IMR-90 (cell line): Measurements from ENCODE around the gene MAPKAP1. TPM values are rescaled to one million over a fixed set of nuclear protein-coding genes. Genes with fewer than 3 reads are reported as not detected.

Source experiments
- ATAC-seq: fragments of 200-7000 bp; cut with Tn5 transposase; 2 replicates; pipeline ENCODE4 v1.9.1; 2020; ENCODE audit warnings: low read depth, mild to moderate bottlenecking, moderate library complexity
- BruUV-seq: library from RNA; stranded (reverse); fragments of 400-500 nt; replicated peaks from 2 replicates; lab custom pipeline; 2021; lab: Mats Ljungman, UMichigan
- CTCF ChIA-PET: fragments of 300-600 bp; formaldehyde crosslinking; extraction: SDS; loops from one replicate; lab custom pipeline; 2021; ENCODE audit warnings: antibody characterized with exemption; lab: Yijun Ruan, JAX
- POLR2A ChIA-PET: fragments of 300-600 bp; sonication (Branson Sonifier 250); formaldehyde crosslinking; loops from one replicate; lab custom pipeline; 2022; ENCODE audit warnings: antibody characterized with exemption; ENCODE audit not compliant: unreplicated experiment; lab: Charles Lee
- DNase-seq: peaks from one replicate; pipeline ENCODE4 v3.0.0; 2013
- H2AFZ ChIP-seq: replicated peaks from 2 replicates; pipeline ENCODE3; 2013; ENCODE audit warnings: low read length, mild to moderate bottlenecking; ENCODE audit not compliant: poor library complexity
- H2AK5ac ChIP-seq: 2 replicates; pipeline ENCODE4 v1.6.1; 2013; ENCODE audit warnings: low read depth, low read length, inconsistent platforms
- H2AK9ac ChIP-seq: replicated peaks from 2 replicates; pipeline ENCODE3; 2013; ENCODE audit warnings: mild to moderate bottlenecking, low read depth, low read length, moderate library complexity; ENCODE audit not compliant: poor library complexity
- H2BK120ac ChIP-seq: 2 replicates; pipeline ENCODE4 v1.6.1; 2013; ENCODE audit warnings: low read depth, low read length, inconsistent platforms
- H2BK15ac ChIP-seq: 3 replicates; pipeline ENCODE4 v1.6.1; 2013; ENCODE audit warnings: low read depth, low read length, inconsistent platforms
- H2BK20ac ChIP-seq: 2 replicates; pipeline ENCODE4 v1.6.1; 2013; ENCODE audit warnings: low read depth, mild to moderate bottlenecking, inconsistent platforms, low read length, moderate library complexity
- H2BK5ac ChIP-seq: 2 replicates; pipeline ENCODE4 v1.6.1; 2013; ENCODE audit warnings: mild to moderate bottlenecking, low read depth, low read length, inconsistent platforms; ENCODE audit not compliant: poor library complexity, severe bottlenecking
- H3K14ac ChIP-seq: replicated peaks from 2 replicates; pipeline ENCODE4 v1.6.1; 2013; ENCODE audit warnings: low read depth, low read length, inconsistent platforms
- H3K18ac ChIP-seq: 2 replicates; pipeline ENCODE4 v1.6.1; 2013; ENCODE audit warnings: low read depth, low read length, control low read depth
- H3K23ac ChIP-seq: 2 replicates; pipeline ENCODE4 v1.6.1; 2013; ENCODE audit warnings: low read depth, low read length, inconsistent platforms
- H3K27ac ChIP-seq: 2 replicates; pipeline ENCODE4 v1.5.1; 2013; ENCODE audit warnings: mild to moderate bottlenecking, control low read depth, low read length; ENCODE audit not compliant: insufficient read depth
- H3K27me3 ChIP-seq: 2 replicates; pipeline ENCODE4 v1.6.1; 2013; ENCODE audit warnings: low read length; ENCODE audit not compliant: control insufficient read depth, insufficient read depth
- H3K36me3 ChIP-seq: 2 replicates; pipeline ENCODE4 v1.6.1; 2013; ENCODE audit warnings: low read length, mixed read lengths; ENCODE audit not compliant: control insufficient read depth, insufficient read depth
- H3K4ac ChIP-seq: 2 replicates; pipeline ENCODE4 v1.6.1; 2013; ENCODE audit warnings: low read depth, low read length, inconsistent platforms
- H3K4me1 ChIP-seq: 2 replicates; pipeline ENCODE4 v1.6.1; 2013; ENCODE audit warnings: low read length, mixed read lengths; ENCODE audit not compliant: control insufficient read depth, insufficient read depth
- H3K4me2 ChIP-seq: 2 replicates; pipeline ENCODE4 v1.6.1; 2013; ENCODE audit warnings: low read depth, mild to moderate bottlenecking, control low read depth, low read length, moderate library complexity
- H3K4me3 ChIP-seq: 2 replicates; pipeline ENCODE4 v1.5.1; 2013; ENCODE audit warnings: low read depth, mild to moderate bottlenecking, control low read depth, low read length, moderate library complexity; ENCODE audit not compliant: insufficient read depth
- H3K56ac ChIP-seq: 2 replicates; pipeline ENCODE4 v1.6.1; 2013; ENCODE audit warnings: low read length, inconsistent platforms; ENCODE audit not compliant: insufficient read depth; ENCODE audit errors: extremely low read depth
- H3K79me1 ChIP-seq, 2 experiments: 2 replicates each; pipeline ENCODE4 v1.6.1; 2013; ENCODE audit warnings: low read length in 2 of 2, inconsistent platforms in 1 of 2, low read depth in 1 of 2
- H3K9ac ChIP-seq: 2 replicates; pipeline ENCODE4 v1.6.1; 2013; ENCODE audit warnings: low read depth, low read length, control low read depth
- H3K9me1 ChIP-seq: 2 replicates; pipeline ENCODE4 v1.6.1; 2013; ENCODE audit warnings: low read length, inconsistent platforms; ENCODE audit not compliant: insufficient read depth
- H3K9me3 ChIP-seq: 2 replicates; pipeline ENCODE4 v1.6.1; 2013; ENCODE audit warnings: low read length; ENCODE audit not compliant: control insufficient read depth, insufficient read depth
- H4K20me1 ChIP-seq: 2 replicates; pipeline ENCODE4 v1.6.1; 2013; ENCODE audit warnings: low read length, inconsistent platforms; ENCODE audit not compliant: insufficient read depth
- H4K5ac ChIP-seq: 2 replicates; pipeline ENCODE4 v1.6.1; 2013; ENCODE audit warnings: mild to moderate bottlenecking, low read depth, low read length, control low read depth
- H4K8ac ChIP-seq, 2 experiments: 2 replicates each; pipeline ENCODE4 v1.6.1; 2013; ENCODE audit warnings: low read depth in 2 of 2, low read length in 2 of 2, control low read depth in 1 of 2, inconsistent platforms in 1 of 2
- H4K91ac ChIP-seq: 2 replicates; pipeline ENCODE4 v1.6.1; 2013; ENCODE audit warnings: low read depth, low read length, inconsistent platforms; ENCODE audit not compliant: insufficient read depth
- MAZ ChIP-seq: IDR thresholded peaks from 2 replicates; pipeline ENCODE4 v1.6.1; 2012; ENCODE audit warnings: low read depth, mild to moderate bottlenecking, low read length, improper control_type of control experiment, moderate library complexity, borderline replicate concordance
- POLR2A ChIP-seq: IDR thresholded peaks from 2 replicates; pipeline ENCODE4 v1.6.1; 2012; ENCODE audit warnings: mild to moderate bottlenecking, low read depth, low read length
- RCOR1 ChIP-seq: IDR thresholded peaks from 2 replicates; pipeline ENCODE4 v1.6.1; 2012; ENCODE audit warnings: mild to moderate bottlenecking, low read length, improper control_type of control experiment; ENCODE audit not compliant: insufficient replicate concordance
- WGBS, 2 experiments: methylation state at CpG; one replicate each; pipeline versions ENCODE4 v1.1.5 to v1.1.7; 2013; ENCODE audit warnings: missing lambda C conversion rate in 2 of 2; ENCODE audit not compliant: insufficient read length in 1 of 2; ENCODE audit errors: extremely low coverage in 2 of 2; 5-methylcytosine and 5-hydroxymethylcytosine counted together
- dilution Hi-C: fragments of 300-500 bp; cut with HindIII; formaldehyde crosslinking; loops from one replicate; pipeline ENCODE4 v1.14.3; 2018; ENCODE audit warnings: low sequenced_read_pairs; ENCODE audit not compliant: unreplicated experiment
- in situ Hi-C: fragments of 300-500 bp; cut with MboI; formaldehyde crosslinking; loops from 3 replicates; pipeline ENCODE4 v1.14.3; 2019; ENCODE audit warnings: low sequenced_read_pairs, inconsistent platforms, mixed read lengths
- intact Hi-C: fragments of 100-400 bp; cut with micrococcal nuclease; formaldehyde crosslinking; loops from 2 replicates; pipeline ENCODE4 v1.10.0; 2022
- polyA plus RNA-seq, 3 experiments: library from polyadenylated mRNA; depleted of rRNA; stranded (reverse); fragments of >200 nt; gene quantifications; 2 replicates each; pipeline ENCODE4 v1.2.3, GENCODE V29; 2012; ENCODE audit warnings: low replicate concordance in 1 of 3
- total RNA-seq: library from RNA; depleted of rRNA; stranded (reverse); fragments of >200 nt; gene quantifications from 2 replicates; pipeline ENCODE4 v1.2.3, GENCODE V29; 2012

Gene MAPKAP1
- total and polyA plus RNA-seq, 2 of the 4 experiments (the other 2 are of a cell fraction) = 87.2 to 158 TPM

GRCh38 chr9:125745018-125745417 is 38.0 kb upstream of the MAPKAP1 start:
- WGBS, 2 experiments = no CpG with 5 or more reads among the region's 1 CpG
- ATAC-seq (no peak), DNase-seq (no peak)
- no peak overlapping the region for H3K9ac ChIP-seq
- intact Hi-C loops = loop anchor here (5.0 to 10.0 kb wide), 4 partner anchors 142 to 750 kb away; no protein-coding TSS in a partner anchor
- H2AK9ac ChIP-seq = no peak overlapping the region
- POLR2A ChIA-PET = no interaction called here
- CTCF ChIA-PET = interaction anchor here (0.8 kb wide), 2 partner anchors 11 to 1139 kb away, joined by 3 read pairs; no protein-coding TSS in a partner anchor
- peak overlapping the region in 1 of 2 experiments; percentile 22; a peak in 1 of 4 replicates for H4K8ac ChIP-seq
- in situ Hi-C loops = no loop called here
- no peak overlapping the region for H3K18ac ChIP-seq
- H2BK120ac ChIP-seq = peak overlapping the region; percentile 39
- H2AK5ac ChIP-seq = 0 out of 2 replicates have a peak overlapping the region, but pooled peaks have one; percentile 18
- peak overlapping the region; percentile 48 for H3K14ac ChIP-seq
- peaks cover 7 to 28% of the 10 kb centered on the region in 2 experiments; a peak in 2 of 4 replicates for H3K79me1 ChIP-seq
- no peak overlapping the region for H2AFZ ChIP-seq
- TF ChIP-seq RCOR1 (no peak), POLR2A (no peak), MAZ (no peak)
- H3K4me2 ChIP-seq = peak overlapping the region; percentile 23; the same call in 1 of the 2 replicates
- H3K4me3 ChIP-seq = no peak overlapping the region
- H3K27ac ChIP-seq = no peak overlapping the region
- H3K56ac ChIP-seq = 0 out of 2 replicates have a peak overlapping the region, but pooled peaks have one; percentile 23
- no peak overlapping the region for H4K5ac ChIP-seq
- peak overlapping the region; percentile 98; the same call in 1 of the 3 replicates for H2BK15ac ChIP-seq
- H3K4ac ChIP-seq = peak overlapping the region; percentile 31; the same call in 1 of the 2 replicates
- H3K9me1 ChIP-seq = peaks cover 4% of the 10 kb centered on the region
- H3K4me1 ChIP-seq = peaks cover 6% of the 10 kb centered on the region
- no peaks in the 10 kb centered on the region for H3K27me3 ChIP-seq
- BruUV-seq = no TSS peak
- no peaks in the 10 kb centered on the region for H3K36me3 ChIP-seq
- dilution Hi-C loops = no loop called here
- H3K23ac ChIP-seq = peak overlapping the region; percentile 74
- H2BK20ac ChIP-seq = peak overlapping the region; percentile 77; the same call in 1 of the 2 replicates
- H2BK5ac ChIP-seq = peak overlapping the region; percentile 29
- H4K91ac ChIP-seq = peak overlapping the region; percentile 9; the same call in 1 of the 2 replicates
- H3K9me3 ChIP-seq = no peaks in the 10 kb centered on the region
- peaks cover 3% of the 10 kb centered on the region; the same call in 1 of the 2 replicates for H4K20me1 ChIP-seq
